Measurements from ENCODE around the gene PCDHGA12.
"Not testable (repeated sequence)": the region's sequence is repeated elsewhere in the genome, so short reads cannot be mapped to it uniquely, and the experiment has no call there.

Gene PCDHGA12

DNA sequence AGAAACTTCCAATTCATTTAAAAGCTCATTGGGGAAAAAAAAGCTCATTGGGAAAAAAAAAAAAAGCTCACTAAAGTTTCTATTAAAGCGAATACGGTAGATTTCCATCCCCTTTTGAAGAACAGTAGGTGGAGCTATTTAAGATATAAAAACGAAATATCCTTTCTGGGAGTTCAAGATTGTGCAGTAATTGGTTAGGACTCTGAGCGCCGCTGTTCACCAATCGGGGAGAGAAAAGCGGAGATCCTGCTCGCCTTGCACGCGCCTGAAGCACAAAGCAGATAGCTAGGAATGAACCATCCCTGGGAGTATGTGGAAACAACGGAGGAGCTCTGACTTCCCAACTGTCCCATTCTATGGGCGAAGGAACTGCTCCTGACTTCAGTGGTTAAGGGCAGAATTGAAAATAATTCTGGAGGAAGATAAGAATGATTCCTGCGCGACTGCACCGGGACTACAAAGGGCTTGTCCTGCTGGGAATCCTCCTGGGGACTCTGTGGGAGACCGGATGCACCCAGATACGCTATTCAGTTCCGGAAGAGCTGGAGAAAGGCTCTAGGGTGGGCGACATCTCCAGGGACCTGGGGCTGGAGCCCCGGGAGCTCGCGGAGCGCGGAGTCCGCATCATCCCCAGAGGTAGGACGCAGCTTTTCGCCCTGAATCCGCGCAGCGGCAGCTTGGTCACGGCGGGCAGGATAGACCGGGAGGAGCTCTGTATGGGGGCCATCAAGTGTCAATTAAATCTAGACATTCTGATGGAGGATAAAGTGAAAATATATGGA, at the start of gene PCDHGA12:
Gene PCDHGA12 (plus strand): TSS at position 176 of the 782 bp plus-strand sequence. CDS start 253 bp downstream, at position 429.
- DNase-seq = no peak

DNA sequence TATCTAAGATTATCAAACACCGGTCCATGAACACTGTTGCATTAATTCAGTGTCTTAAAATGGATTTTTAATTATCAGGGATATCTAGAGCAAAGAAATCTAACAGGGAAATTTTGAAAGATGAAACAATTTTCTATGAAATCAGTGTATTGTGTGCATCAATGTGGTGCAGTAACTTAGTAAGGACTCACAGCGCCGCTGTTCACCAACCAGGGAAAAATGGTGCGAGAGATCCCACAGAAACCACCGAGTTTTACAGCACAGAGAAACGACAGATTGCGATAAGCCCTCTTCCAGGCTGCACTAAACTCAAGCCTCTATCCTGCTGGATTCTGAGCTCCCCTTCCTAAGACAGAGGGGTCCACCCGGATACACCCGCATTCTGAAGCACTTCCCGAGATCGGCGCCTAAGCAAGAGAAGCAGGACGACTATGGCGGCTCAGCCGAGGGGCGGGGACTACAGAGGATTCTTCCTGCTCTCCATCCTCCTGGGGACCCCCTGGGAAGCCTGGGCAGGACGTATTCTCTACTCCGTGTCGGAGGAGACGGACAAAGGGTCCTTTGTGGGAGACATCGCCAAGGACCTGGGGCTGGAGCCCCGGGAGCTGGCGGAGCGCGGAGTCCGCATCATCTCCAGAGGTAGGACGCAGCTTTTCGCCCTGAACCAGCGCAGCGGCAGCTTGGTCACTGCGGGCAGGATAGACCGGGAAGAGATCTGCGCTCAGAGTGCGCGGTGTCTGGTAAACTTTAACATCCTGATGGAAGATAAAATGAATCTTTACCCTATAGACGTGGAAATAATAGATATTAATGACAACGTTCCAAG, 47.6 kb upstream of the PCDHGA12 start, which contains the start of gene PCDHGA7:
Gene PCDHGA7 (plus strand): TSS at position 274 of the 826 bp plus-strand sequence. CDS start 158 bp downstream, at position 432.
- no peak for DNase-seq

DNA sequence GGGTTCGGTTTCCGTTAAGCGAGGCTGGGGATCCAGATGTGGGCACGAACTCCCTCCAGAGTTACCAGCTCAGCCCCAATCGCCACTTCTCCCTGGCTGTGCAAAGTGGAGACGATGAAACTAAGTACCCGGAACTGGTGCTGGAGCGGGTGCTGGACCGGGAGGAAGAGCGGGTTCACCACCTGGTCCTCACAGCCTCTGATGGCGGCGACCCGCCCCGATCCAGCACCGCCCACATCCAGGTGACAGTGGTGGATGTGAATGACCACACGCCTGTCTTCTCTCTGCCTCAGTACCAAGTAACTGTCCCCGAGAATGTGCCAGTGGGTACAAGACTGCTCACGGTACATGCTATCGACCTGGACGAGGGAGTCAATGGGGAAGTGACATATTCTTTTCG, 47.0 kb upstream of the PCDHGA12 start:
- DNase-seq = no peak

DNA sequence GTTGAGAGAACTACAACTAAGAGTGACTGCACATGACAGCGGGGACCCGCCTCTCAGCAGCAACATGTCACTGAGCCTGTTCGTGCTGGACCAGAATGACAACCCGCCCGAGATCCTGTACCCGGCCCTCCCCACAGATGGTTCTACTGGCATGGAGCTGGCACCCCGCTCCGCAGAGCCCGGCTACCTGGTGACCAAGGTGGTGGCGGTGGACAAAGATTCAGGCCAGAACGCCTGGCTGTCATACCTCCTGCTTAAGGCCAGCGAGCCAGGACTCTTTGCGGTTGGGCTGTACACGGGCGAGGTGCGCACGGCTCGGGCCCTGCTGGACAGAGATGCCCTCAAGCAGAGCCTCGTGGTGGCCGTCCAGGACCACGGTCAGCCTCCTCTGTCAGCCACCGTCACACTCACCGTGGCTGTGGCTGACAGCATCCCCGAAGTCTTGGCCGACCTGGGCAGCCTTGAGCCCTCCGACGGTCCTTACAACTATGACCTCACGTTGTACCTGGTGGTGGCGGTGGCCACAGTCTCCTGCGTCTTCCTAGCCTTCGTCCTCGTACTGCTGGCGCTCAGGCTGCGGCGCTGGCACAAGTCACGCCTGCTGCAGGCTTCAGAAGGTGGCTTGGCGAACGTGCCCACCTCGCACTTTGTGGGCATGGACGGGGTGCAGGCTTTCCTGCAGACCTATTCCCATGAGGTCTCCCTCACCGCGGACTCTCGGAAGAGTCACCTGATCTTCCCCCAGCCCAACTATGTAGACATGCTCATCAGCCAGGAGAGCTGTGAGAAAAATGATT, 45.6 kb upstream of the PCDHGA12 start:
- DNase-seq = no peak

DNA sequence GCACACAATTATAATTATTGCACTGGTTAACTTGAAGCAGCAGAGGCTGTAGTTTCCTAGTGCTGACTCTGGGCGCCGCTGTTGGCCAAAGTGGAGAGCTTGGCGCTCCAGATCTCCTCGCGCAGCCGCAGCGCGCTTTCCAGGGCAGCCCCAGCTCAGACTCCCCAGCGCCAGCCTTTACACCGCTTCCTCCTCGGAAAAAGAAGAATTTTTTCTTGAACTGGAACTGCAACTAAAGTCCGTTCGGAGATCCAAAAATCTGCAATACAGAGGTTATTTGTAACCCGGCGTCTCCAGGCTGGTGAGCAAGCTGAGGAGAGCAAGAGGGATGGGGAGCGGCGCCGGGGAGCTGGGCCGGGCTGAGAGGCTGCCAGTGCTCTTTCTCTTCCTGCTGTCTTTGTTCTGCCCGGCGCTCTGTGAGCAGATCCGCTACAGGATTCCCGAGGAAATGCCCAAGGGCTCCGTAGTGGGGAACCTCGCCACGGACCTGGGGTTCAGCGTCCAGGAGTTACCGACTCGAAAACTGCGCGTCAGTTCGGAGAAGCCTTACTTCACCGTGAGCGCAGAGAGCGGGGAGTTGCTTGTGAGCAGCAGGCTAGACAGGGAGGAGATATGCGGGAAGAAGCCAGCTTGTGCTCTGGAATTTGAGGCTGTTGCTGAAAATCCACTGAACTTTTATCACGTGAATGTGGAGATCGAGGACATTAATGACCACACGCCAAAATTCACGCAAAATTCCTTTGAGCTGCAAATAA, 42.6 kb upstream of the PCDHGA12 start, which contains the start of gene PCDHGB4:
Gene PCDHGB4 (plus strand): TSS at position 142 of the 755 bp plus-strand sequence. CDS start 187 bp downstream, at position 329.
- not testable (repeated sequence) for DNase-seq

DNA sequence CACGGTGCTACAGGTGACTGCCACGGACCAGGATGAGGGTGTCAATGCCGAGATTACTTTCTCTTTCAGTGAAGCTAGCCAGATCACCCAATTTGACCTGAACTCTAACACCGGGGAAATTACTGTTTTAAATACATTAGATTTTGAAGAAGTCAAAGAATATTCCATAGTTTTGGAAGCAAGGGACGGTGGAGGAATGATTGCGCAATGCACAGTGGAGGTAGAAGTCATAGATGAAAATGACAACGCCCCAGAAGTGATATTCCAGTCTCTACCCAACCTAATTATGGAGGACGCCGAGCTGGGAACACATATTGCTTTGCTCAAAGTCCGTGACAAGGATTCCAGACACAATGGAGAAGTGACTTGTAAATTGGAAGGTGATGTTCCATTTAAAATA, 41.6 kb upstream of the PCDHGA12 start:
- no peak for DNase-seq

DNA sequence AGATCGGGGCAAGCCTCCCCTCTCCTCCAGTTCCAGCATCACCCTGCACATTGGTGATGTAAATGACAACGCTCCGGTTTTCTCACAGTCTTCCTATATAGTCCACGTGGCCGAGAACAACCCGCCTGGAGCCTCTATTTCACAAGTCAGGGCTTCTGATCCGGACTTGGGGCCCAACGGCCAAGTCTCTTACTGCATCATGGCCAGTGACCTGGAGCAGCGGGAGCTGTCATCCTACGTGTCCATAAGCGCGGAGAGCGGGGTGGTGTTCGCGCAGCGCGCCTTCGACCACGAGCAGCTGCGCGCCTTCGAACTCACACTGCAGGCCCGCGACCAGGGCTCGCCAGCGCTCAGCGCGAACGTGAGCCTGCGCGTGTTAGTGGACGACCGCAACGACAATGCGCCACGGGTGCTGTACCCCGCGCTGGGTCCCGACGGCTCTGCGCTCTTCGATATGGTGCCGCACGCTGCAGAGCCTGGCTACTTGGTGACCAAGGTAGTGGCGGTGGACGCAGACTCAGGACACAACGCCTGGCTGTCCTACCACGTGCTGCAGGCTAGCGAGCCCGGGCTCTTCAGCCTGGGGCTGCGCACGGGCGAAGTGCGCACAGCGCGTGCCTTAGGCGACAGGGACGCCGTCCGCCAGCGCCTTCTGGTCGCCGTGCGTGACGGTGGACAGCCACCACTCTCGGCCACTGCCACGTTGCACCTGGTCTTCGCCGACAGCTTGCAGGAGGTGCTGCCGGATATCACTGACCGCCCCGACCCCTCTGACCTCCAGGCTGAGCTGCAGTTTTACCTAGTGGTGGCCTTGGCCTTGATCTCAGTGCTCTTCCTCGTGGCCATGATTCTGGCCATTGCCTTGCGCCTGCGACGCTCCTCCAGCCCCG, 40.9 kb upstream of the PCDHGA12 start:
- no peak for DNase-seq

DNA sequence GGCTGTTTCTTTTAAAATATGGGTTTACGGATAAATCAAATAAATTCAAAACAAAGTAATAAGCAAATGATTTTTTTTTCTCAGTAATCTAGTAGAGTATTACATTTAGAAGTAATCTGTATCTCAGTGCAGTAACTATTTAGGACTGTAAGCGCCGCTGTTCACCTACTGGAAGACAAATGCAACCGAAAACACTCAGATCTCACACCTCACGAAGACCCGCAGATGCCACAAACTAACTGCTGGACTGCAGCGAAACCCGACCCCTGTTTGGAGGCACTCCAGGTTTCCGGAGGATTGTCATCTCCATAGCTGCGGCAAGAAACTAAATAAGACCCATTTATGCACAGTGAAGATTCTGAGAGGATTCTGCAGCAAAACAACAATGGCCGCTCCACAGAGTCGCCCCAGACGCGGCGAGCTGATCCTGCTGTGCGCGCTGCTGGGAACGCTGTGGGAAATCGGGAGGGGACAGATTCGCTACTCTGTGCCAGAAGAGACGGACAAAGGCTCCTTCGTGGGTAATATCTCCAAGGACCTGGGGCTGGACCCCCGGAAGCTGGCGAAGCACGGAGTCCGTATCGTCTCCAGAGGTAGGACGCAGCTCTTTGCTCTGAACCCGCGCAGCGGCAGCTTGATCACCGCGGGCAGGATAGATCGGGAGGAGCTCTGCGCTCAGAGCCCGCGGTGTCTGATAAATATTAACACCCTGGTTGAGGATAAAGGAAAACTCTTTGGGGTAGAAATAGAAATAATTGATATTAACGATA, 37.7 kb upstream of the PCDHGA12 start, which contains the start of gene PCDHGA8:
Gene PCDHGA8 (plus strand): TSS at position 205 of the 770 bp plus-strand sequence. CDS start 181 bp downstream, at position 386.
- DNase-seq = no peak

DNA sequence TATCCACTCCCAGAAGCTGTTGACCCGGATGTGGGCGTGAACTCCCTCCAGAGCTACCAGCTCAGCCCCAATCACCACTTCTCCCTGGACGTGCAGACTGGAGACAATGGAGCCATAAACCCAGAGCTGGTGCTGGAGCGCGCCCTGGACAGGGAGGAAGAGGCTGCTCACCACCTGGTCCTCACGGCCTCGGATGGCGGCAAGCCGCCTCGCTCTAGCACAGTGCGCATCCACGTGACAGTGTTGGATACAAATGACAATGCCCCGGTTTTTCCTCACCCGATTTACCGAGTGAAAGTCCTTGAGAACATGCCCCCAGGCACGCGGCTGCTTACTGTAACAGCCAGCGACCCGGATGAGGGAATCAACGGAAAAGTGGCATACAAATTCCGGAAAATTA, 37.0 kb upstream of the PCDHGA12 start:
- DNase-seq = no peak

DNA sequence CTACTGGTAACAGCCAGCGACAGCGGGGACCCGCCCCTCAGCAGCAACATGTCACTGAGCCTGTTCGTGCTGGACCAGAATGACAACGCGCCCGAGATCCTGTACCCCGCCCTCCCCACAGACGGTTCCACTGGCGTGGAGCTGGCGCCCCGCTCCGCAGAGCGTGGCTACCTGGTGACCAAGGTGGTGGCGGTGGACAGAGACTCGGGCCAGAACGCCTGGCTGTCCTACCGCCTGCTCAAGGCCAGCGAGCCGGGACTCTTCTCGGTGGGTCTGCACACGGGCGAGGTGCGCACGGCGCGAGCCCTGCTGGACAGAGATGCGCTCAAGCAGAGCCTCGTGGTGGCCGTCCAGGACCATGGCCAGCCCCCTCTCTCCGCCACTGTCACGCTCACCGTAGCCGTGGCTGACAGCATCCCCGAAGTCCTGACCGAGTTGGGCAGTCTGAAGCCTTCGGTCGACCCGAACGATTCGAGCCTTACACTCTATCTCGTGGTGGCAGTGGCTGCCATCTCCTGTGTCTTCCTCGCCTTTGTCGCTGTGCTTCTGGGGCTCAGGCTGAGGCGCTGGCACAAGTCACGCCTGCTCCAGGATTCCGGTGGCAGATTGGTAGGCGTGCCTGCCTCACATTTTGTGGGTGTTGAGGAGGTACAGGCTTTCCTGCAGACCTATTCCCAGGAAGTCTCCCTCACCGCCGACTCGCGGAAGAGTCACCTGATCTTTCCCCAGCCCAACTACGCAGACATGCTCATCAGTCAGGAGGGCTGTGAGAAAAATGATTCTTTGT, 35.7 kb upstream of the PCDHGA12 start:
- DNase-seq = not testable (repeated sequence)

DNA sequence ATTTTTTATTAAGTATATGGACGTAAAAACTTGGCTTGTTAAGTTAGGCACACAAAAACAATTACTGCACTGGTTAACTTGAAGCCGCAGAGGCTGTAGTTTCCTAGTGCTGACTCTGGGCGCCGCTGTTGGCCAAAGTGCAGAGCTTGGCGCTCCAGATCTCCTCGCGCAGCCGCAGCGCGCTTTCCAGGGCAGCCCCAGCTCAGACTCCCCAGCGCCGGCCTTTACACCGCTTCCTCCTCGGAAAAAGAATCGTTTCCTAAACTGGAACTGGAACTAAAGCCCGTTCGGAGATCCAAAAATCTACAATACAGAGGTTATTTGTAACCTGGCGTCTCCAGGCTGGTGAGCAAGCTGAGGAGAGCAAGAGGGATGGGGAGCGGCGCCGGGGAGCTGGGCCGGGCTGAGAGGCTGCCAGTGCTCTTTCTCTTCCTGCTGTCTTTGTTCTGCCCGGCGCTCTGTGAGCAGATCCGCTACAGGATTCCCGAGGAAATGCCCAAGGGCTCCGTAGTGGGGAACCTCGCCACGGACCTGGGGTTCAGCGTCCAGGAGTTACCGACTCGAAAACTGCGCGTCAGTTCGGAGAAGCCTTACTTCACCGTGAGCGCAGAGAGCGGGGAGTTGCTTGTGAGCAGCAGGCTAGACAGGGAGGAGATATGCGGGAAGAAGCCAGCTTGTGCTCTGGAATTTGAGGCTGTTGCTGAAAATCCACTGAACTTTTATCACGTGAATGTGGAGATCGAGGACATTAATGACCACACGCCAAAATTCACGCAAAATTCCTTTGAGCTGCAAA, 32.4 kb upstream of the PCDHGA12 start, which contains the start of gene PCDHGB5:
Gene PCDHGB5 (plus strand): TSS at position 192 of the 796 bp plus-strand sequence. CDS start 181 bp downstream, at position 373.
- not testable (repeated sequence) for DNase-seq

DNA sequence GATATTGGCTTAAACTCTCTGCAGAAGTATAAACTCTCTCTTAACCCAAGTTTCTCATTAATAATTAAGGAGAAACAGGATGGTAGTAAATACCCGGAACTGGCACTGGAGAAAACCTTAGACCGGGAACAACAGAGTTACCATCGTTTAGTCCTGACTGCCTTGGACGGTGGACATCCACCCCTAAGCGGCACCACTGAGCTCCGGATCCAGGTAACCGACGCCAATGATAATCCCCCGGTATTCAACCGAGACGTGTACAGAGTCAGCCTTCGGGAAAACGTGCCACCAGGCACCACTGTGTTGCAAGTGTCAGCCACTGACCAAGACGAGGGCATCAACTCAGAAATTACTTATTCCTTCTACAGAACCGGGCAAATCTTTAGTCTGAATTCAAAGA, 31.7 kb upstream of the PCDHGA12 start:
- DNase-seq = no peak

DNA sequence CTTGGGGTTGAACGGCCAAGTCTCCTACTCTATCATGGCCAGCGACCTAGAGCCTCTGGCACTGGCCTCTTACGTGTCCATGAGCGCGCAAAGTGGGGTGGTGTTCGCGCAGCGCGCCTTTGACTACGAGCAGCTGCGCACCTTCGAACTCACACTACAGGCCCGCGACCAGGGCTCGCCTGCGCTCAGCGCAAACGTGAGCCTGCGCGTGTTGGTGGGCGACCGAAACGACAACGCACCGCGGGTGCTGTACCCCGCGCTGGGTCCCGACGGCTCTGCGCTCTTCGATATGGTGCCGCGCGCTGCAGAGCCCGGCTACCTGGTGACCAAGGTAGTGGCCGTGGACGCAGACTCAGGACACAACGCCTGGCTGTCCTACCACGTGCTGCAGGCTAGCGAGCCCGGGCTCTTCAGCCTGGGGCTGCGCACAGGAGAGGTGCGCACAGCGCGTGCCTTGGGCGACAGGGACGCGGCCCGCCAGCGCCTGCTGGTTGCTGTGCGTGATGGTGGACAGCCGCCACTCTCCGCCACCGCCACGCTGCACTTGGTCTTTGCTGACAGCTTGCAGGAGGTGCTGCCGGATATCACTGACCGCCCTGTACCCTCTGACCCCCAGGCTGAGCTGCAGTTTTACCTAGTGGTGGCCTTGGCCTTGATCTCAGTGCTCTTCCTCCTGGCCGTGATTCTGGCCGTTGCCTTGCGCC, 30.6 kb upstream of the PCDHGA12 start:
- no peak for DNase-seq

DNA sequence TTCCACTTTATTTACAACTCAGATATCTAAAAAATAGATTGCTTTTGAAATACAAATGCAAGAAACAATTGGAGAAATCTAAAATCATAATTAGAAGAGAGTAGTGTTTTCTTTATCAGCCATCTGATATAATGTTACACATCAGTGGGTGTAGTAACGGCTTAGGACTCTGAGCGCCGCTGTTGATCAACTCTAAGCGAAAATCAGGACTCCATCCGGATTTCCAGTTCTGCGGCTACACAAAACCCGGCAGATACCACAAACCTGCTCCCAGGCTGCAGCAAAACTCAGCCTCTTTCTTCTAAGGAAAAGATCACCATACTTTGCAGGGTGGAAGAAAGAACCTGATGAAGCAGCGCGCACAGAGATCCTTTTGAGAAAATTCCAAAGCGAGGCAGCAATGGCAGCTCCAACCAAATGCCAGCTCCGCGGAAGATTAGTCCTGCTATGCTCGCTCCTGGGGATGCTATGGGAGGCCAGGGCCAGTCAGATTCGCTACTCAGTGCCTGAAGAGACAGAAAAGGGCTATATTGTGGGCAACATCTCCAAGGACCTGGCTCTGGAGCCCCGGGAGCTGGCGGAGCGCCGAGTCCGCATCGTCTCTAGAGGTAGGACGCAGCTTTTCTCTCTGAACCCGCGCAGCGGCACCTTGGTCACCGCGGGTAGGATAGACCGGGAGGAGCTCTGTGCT, 27.6 kb upstream of the PCDHGA12 start, which contains the start of gene PCDHGA9:
Gene PCDHGA9 (plus strand): TSS at position 226 of the 691 bp plus-strand sequence. CDS start 175 bp downstream, at position 401.
- no peak for DNase-seq

DNA sequence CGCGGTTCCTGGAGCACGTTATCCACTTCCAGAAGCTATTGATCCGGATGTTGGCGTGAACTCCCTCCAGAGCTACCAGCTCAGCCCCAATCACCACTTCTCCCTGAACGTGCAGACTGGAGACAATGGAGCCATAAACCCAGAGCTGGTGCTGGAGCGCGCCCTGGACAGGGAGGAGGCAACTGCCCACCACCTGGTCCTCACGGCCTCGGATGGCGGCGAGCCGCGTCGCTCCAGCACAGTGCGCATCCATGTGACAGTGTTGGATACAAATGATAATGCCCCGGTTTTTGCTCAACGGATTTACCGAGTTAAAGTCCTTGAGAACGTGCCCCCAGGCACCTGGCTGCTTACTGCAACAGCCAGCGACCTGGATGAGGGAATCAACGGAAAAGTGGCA, 26.9 kb upstream of the PCDHGA12 start:
- no peak for DNase-seq

DNA sequence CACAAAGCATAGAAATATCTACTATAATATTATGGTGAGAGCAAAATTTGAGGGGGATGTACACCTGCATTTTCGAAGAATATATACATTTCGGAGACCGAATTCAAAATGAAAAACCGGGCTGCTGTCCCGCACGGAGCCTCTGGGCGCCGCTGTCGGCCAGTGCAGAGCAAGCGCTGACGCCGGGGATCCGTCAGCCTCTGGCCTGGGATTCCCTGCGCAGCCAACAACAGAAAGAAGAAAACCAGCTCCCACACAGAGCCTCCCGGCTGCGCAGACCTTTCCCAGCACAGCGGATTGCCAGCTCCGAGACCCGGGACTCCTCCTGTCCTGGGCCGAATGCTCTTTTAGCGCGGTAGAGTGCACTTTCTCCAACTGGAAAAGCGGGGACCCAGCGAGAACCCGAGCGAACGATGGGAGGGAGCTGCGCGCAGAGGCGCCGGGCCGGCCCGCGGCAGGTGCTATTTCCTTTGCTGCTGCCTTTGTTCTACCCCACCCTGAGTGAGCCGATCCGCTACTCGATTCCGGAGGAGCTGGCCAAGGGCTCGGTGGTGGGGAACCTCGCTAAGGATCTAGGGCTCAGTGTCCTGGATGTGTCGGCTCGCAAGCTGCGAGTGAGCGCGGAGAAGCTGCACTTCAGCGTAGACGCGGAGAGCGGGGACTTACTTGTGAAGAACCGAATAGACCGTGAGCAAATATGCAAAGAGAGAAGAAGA, 22.4 kb upstream of the PCDHGA12 start, which contains the start of gene PCDHGB6:
Gene PCDHGB6 (plus strand): TSS at position 232 of the 716 bp plus-strand sequence. CDS start 182 bp downstream, at position 414.
- not testable (repeated sequence) for DNase-seq

Data from NCI-H510A (cell line).